ENCODE results near the gene MTA3.

GRCh38 chr2:42783511-42783910 lies 215.1 kb downstream of the MTA3 start:
- TF ChIP-seq MYC (IDR thresholded peaks at IDR 0.05; ENCODE audit: low read depth, low read length) (no peak), POLR2A (IDR thresholded peaks at IDR 0.05; ENCODE audit: extremely low read depth, insufficient read length) (no peak)
- TF ChIP-seq, protein P1, sequence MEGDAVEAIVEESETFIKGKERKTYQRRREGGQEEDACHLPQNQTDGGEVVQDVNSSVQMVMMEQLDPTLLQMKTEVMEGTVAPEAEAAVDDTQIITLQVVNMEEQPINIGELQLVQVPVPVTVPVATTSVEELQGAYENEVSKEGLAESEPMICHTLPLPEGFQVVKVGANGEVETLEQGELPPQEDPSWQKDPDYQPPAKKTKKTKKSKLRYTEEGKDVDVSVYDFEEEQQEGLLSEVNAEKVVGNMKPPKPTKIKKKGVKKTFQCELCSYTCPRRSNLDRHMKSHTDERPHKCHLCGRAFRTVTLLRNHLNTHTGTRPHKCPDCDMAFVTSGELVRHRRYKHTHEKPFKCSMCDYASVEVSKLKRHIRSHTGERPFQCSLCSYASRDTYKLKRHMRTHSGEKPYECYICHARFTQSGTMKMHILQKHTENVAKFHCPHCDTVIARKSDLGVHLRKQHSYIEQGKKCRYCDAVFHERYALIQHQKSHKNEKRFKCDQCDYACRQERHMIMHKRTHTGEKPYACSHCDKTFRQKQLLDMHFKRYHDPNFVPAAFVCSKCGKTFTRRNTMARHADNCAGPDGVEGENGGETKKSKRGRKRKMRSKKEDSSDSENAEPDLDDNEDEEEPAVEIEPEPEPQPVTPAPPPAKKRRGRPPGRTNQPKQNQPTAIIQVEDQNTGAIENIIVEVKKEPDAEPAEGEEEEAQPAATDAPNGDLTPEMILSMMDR (IDR thresholded peaks at IDR 0.05; ENCODE audit: low read depth, low read length): no peak

Data from NB4 (cell line).